HEK293T (cell line): ENCODE data around the gene BCL11A.

Experiments used
- BHLHE40 ChIP-seq: fragments of 450-650 bp; IDR thresholded peaks from 2 replicates; pipeline ENCODE4 v1.6.1; 2016; ENCODE audit warnings: mild to moderate bottlenecking, moderate library complexity, borderline replicate concordance
- CTBP1 ChIP-seq: fragments of 450-650 bp; IDR thresholded peaks from 2 replicates; pipeline ENCODE4 v1.6.1; 2016; ENCODE audit warnings: borderline replicate concordance
- ELF4 ChIP-seq: fragments of 450-650 bp; IDR thresholded peaks from 2 replicates; pipeline ENCODE4 v1.6.1; 2017; ENCODE audit warnings: antibody characterized with exemption
- FOXA1 ChIP-seq: fragments of 450-650 bp; IDR thresholded peaks from 2 replicates; pipeline ENCODE4 v1.6.1; 2016; ENCODE audit warnings: mild to moderate bottlenecking
- FOXK2 ChIP-seq: fragments of 450-650 bp; IDR thresholded peaks from 2 replicates; pipeline ENCODE4 v1.6.1; 2016; ENCODE audit warnings: mild to moderate bottlenecking
- FOXM1 ChIP-seq: fragments of 450-650 bp; IDR thresholded peaks from 2 replicates; pipeline ENCODE4 v1.6.1; 2017; ENCODE audit warnings: mild to moderate bottlenecking, borderline replicate concordance
- HDGF ChIP-seq: fragments of 450-650 bp; IDR thresholded peaks from 2 replicates; pipeline ENCODE4 v1.6.1; 2017; ENCODE audit warnings: antibody characterized with exemption, borderline replicate concordance
- PKNOX1 ChIP-seq: fragments of 450-650 bp; IDR thresholded peaks from 2 replicates; pipeline ENCODE4 v1.6.1; 2016
- SP1 ChIP-seq: fragments of 450-650 bp; IDR thresholded peaks from 2 replicates; pipeline ENCODE4 v1.6.1; 2017
- SUZ12 ChIP-seq: fragments of 450-650 bp; IDR thresholded peaks from 2 replicates; pipeline ENCODE4 v1.6.1; 2016; ENCODE audit warnings: mild to moderate bottlenecking
- TARDBP ChIP-seq: fragments of 450-650 bp; IDR thresholded peaks from 2 replicates; pipeline ENCODE4 v1.6.1; 2016
- ZNF384 ChIP-seq: fragments of 450-650 bp; IDR thresholded peaks from 2 replicates; pipeline ENCODE4 v1.6.1; 2016

- no peak for TF ChIP-seq FOXA1
- TF ChIP-seq SP1: no peak
- TF ChIP-seq SUZ12: no peak
- TF ChIP-seq PKNOX1: peak; percentile 69
- TF ChIP-seq HDGF: no peak
- TF ChIP-seq ZNF384: no peak
- no peak for TF ChIP-seq FOXK2
- no peak for TF ChIP-seq TARDBP
- TF ChIP-seq CTBP1: no peak
- TF ChIP-seq BHLHE40: no peak
- TF ChIP-seq FOXM1: no peak
- no peak for TF ChIP-seq ELF4
Observed at GRCh38 chr2:60526623-60527022, 26.8 kb downstream of the BCL11A start.
